ENCODE results near the gene TGM4. TPM values are rescaled to one million over a fixed set of nuclear protein-coding genes. Genes with fewer than 3 reads are reported as not detected.

TGM4 gene
- total RNA-seq, 4 donors from 2014 or later, result not detected

DNA sequence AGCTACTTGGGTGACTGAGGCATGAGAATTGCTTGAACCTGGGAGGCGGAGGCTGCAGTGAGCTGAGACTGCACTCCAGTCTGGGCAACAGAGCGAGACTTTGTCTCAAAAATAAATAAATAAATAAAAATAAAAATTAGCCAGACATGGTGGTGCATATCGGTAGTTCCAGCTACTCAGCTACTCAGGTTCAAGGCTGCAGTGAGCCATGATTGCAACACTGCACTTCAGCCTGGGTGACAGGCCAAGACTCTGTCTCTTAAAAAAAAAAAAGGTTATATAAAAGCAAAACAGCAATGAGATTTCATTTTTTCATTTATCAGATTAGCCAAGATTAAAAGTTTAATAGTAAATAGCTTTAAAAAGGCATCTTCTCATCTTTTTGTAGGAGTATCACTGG, 2.9 kb downstream of the TGM4 start:
- intact Hi-C loops (cut with DNase I; ENCODE audit: low total_unique reads), result no loop called here
- TF ChIP-seq POLR2A (IDR thresholded peaks at IDR 0.05), result no peak
- TF ChIP-seq, protein P1, sequence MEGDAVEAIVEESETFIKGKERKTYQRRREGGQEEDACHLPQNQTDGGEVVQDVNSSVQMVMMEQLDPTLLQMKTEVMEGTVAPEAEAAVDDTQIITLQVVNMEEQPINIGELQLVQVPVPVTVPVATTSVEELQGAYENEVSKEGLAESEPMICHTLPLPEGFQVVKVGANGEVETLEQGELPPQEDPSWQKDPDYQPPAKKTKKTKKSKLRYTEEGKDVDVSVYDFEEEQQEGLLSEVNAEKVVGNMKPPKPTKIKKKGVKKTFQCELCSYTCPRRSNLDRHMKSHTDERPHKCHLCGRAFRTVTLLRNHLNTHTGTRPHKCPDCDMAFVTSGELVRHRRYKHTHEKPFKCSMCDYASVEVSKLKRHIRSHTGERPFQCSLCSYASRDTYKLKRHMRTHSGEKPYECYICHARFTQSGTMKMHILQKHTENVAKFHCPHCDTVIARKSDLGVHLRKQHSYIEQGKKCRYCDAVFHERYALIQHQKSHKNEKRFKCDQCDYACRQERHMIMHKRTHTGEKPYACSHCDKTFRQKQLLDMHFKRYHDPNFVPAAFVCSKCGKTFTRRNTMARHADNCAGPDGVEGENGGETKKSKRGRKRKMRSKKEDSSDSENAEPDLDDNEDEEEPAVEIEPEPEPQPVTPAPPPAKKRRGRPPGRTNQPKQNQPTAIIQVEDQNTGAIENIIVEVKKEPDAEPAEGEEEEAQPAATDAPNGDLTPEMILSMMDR (IDR thresholded peaks at IDR 0.05), result no peak
- no peak for DNase-seq

DNA sequence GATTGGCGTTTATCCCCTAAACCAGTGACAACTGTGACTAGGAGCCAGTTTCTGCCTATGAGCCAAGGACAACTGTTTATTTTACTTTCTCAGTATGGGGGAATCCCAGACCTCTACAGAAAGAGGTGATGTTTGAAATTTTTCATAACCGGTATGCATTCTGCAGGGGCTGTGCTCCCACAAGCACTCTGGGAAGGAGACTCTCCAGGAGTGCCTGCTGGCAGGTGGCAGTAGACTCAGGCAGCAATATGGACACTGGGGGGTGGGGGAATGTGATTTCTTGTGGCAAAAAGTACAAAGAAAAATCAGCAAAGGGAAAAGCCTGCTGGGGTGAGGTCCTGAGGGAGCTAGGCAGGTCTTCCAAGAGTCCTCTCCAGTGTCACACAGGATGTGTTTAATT, 5.9 kb downstream of the TGM4 start:
- Histone ChIP-seq H3K4me3 (no peak overlapping the region), H3K4me1 (no peaks in the 10 kb centered on the region), H3K36me3 (no peaks in the 10 kb centered on the region), H3K27me3 (no peaks in the 10 kb centered on the region), H3K9me3 (no peaks in the 10 kb centered on the region), H3K27ac (no peak overlapping the region)
- DNase-seq, result no peak
- intact Hi-C loops (cut with DNase I; ENCODE audit: low total_unique reads), result no loop called here
- no peak for TF ChIP-seq POLR2A (IDR thresholded peaks at IDR 0.05)
- TF ChIP-seq, protein P1 (IDR thresholded peaks at IDR 0.05), result no peak

More for the DNA sequence above, 2.9 kb downstream of the TGM4 start:
- Histone ChIP-seq H3K36me3 (no peaks in the 10 kb centered on the region), H3K4me3 (no peak overlapping the region), H3K27ac (no peak overlapping the region), H3K27me3 (no peaks in the 10 kb centered on the region), H3K9me3 (no peaks in the 10 kb centered on the region), H3K4me1 (no peaks in the 10 kb centered on the region)

DNA sequence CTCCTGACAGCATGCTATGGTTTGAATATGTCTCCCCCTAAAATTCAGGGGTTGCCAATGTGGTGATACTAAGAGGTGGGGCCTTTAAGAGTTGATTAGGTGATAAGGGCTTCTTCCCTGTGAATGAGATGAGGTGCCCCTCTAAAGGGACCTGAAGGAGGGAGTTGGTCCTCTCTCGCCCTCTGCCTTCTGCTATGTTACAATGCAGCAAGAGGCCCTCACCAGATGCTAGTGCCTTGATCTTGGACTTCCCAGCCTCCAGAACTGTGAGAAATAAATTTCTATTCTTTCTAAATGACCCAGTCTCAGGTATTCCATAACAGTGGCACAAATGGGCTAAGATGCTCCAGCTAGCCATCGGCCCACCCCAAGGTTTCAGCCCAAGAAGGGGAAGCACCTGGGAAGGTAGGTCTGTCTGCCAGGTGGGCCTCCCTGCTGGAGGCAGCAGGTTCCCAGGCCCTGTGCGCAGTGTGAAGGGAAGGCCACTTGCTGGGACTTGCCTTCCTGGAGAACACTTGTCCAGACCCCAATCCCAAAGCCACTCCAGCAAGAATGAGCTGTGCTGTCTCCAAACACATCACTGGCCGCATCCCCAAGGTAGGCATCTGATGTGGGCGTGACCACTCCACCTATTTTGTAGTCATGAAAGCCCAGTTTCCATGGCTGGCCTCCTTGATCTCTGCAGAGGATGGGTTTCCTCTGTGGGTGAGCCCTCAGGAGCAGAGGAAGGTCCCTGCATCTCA, 9.0 kb downstream of the TGM4 start:
- intact Hi-C loops (cut with DNase I; ENCODE audit: low total_unique reads), result no loop called here
- no peak overlapping the region for H3K27ac ChIP-seq
- H3K36me3 ChIP-seq, result no peaks in the 10 kb centered on the region
- no peaks in the 10 kb centered on the region for H3K9me3 ChIP-seq
- no peaks in the 10 kb centered on the region for H3K27me3 ChIP-seq
- DNase-seq, result no peak
- no peaks in the 10 kb centered on the region for H3K4me1 ChIP-seq
- H3K4me3 ChIP-seq, result no peak overlapping the region
- no peak for TF ChIP-seq POLR2A (IDR thresholded peaks at IDR 0.05)
- TF ChIP-seq, protein P1 (IDR thresholded peaks at IDR 0.05), result no peak

DNA sequence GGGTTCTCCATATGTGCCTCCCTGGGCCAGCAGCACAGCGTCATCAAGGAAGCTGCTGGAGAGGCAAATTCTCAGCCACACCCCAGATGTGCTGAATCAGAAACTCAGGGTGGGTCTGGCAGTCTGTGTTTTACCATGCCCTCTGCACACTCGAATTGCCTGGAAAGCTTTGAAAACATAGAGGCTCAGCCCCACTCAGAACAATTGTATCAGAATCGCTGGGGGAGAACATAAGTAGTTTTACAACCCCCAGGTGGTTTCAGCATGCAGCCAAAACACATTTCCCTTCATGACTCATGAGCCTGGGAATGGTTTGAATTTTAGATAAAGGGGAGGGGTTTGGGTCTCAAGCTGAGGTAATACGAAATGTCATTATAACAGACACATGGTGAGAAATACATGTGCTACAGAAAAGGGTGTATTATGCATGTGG, 9.6 kb downstream of the TGM4 start:
- Histone ChIP-seq H3K4me1 (no peaks in the 10 kb centered on the region), H3K36me3 (no peaks in the 10 kb centered on the region), H3K27me3 (no peaks in the 10 kb centered on the region), H3K4me3 (no peak overlapping the region), H3K9me3 (no peaks in the 10 kb centered on the region), H3K27ac (no peak overlapping the region)
- no peak for DNase-seq
- no peak for TF ChIP-seq POLR2A (IDR thresholded peaks at IDR 0.05)
- TF ChIP-seq, protein P1 (IDR thresholded peaks at IDR 0.05), result no peak
- intact Hi-C loops (cut with DNase I; ENCODE audit: low total_unique reads), result no loop called here

DNA sequence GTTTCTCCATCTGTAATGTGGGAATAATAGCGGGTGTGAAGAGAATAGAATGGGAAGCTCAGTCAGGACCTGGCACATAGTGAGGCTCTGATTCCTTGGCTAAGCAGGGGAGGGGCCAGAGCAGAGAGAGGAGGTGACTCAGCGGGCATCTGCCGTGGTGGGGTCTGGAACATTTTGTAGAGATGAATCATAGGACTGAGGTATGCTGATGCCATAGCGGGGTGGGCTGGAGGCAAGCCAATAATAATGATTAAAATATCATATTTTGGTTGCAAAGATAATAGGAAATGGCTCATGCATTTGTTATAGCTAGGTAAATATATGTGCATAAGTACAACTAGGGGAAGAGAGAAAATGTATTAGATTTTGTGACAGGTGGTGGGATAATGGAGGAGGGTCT, 11.2 kb downstream of the TGM4 start:
- H3K4me1 ChIP-seq, result no peaks in the 10 kb centered on the region
- no peaks in the 10 kb centered on the region for H3K36me3 ChIP-seq
- no peaks in the 10 kb centered on the region for H3K27me3 ChIP-seq
- no peak overlapping the region for H3K4me3 ChIP-seq
- no peak overlapping the region for H3K27ac ChIP-seq
- TF ChIP-seq POLR2A (IDR thresholded peaks at IDR 0.05), result no peak
- TF ChIP-seq, protein P1 (IDR thresholded peaks at IDR 0.05), result no peak
- H3K9me3 ChIP-seq, result no peaks in the 10 kb centered on the region
- intact Hi-C loops (cut with DNase I; ENCODE audit: low total_unique reads), result no loop called here
- no peak for DNase-seq

Data from uterus (tissue), 4 donors.